Duodenal mucosa (tissue), 2 donors: Measurements from ENCODE around the gene TEKT1.
"Not testable (repeated sequence)": the region's sequence is repeated elsewhere in the genome, so short reads cannot be mapped to it uniquely, and the experiment has no call there.

Source experiments
- H3K27ac ChIP-seq: one replicate; pipeline ENCODE4 v1.7.0; 2013; ENCODE audit warnings: low read depth, low read length
- H3K27me3 ChIP-seq, 2 donors: one replicate each; pipeline ENCODE4 v1.7.0; 2013; ENCODE audit warnings: low read length in 2 of 2, control low read depth in 1 of 2; ENCODE audit not compliant: insufficient read depth in 2 of 2, control insufficient read depth in 1 of 2
- H3K36me3 ChIP-seq, 2 donors: one replicate each; pipeline ENCODE4 v1.7.0; 2013; ENCODE audit warnings: low read length in 2 of 2, control low read depth in 1 of 2; ENCODE audit not compliant: insufficient read depth in 2 of 2, control insufficient read depth in 1 of 2
- H3K4me1 ChIP-seq, 2 donors: one replicate each; pipeline ENCODE4 v1.7.0; 2013; ENCODE audit warnings: low read length in 2 of 2, control low read depth in 1 of 2; ENCODE audit not compliant: insufficient read depth in 2 of 2, control insufficient read depth in 1 of 2
- H3K4me3 ChIP-seq, 2 donors: one replicate each; pipeline ENCODE4 v1.7.0; 2013; ENCODE audit warnings: low read length in 2 of 2, low read depth in 1 of 2
- H3K9ac ChIP-seq, 2 donors: one replicate each; pipeline ENCODE4 v1.7.0; 2013; ENCODE audit warnings: low read length in 2 of 2, low read depth in 1 of 2
- H3K9me3 ChIP-seq, 2 donors: one replicate each; pipeline ENCODE4 v1.7.0; 2013; ENCODE audit warnings: low read length in 2 of 2, control low read depth in 1 of 2; ENCODE audit not compliant: control insufficient read depth in 1 of 2

TEKT1 gene

GRCh38 chr17:6793748-6794493 lies 37.6 kb downstream of the TEKT1 start:
- H3K27me3 ChIP-seq = no peaks in the 10 kb centered on the region
- H3K4me1 ChIP-seq = peaks cover 0 to 9% of the 10 kb centered on the region in 2 donors
- no peaks in the 10 kb centered on the region for H3K36me3 ChIP-seq
- H3K4me3 ChIP-seq = no peak overlapping the region
- H3K9ac ChIP-seq = no peak overlapping the region
- H3K9me3 ChIP-seq = no peaks in the 10 kb centered on the region
- no peak overlapping the region for H3K27ac ChIP-seq

DNA sequence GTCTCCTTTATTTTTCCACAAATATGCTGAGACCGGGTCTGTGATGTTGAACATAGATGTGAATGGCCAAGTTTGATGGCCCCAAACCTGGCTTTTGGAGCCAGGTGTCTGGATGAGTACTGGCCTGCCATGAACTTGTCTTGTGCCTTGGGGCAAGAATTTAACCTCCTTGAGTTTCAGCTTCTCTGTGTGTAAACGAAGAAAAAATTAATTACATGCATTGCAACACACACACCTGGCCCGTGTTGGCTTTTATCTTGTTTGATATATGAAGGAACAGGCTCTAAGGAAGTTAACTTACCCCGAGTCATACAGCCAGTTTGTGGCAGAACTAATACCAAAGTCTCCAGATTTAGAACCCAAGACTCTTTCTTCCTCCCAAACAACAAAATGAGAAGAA lies 42.4 kb downstream of the TEKT1 start:
- H3K36me3 ChIP-seq = no peaks in the 10 kb centered on the region
- H3K9ac ChIP-seq = no peak overlapping the region
- no peak overlapping the region for H3K4me3 ChIP-seq
- H3K4me1 ChIP-seq = no peaks in the 10 kb centered on the region
- H3K9me3 ChIP-seq = no peaks in the 10 kb centered on the region
- no peak overlapping the region for H3K27ac ChIP-seq
- H3K27me3 ChIP-seq = peaks cover 0 to 6% of the 10 kb centered on the region in 2 donors

- Histone ChIP-seq H3K9me3 (no peaks in the 10 kb centered on the region), H3K4me3 (no peak overlapping the region), H3K9ac (no peak overlapping the region), H3K4me1 (no peaks in the 10 kb centered on the region), H3K27ac (no peak overlapping the region), H3K27me3 (peaks cover 0 to 6% of the 10 kb centered on the region in 2 donors), H3K36me3 (no peaks in the 10 kb centered on the region)
These were observed 44.3 kb downstream of the TEKT1 start for GRCh38 chr17:6787081-6787693.

GRCh38 chr17:6786618-6787017 lies 44.9 kb downstream of the TEKT1 start:
- Histone ChIP-seq H3K4me1 (no peaks in the 10 kb centered on the region), H3K9ac (no peak overlapping the region), H3K4me3 (no peak overlapping the region), H3K36me3 (no peaks in the 10 kb centered on the region), H3K27ac (no peak overlapping the region), H3K27me3 (peaks cover 0 to 6% of the 10 kb centered on the region in 2 donors), H3K9me3 (no peaks in the 10 kb centered on the region)

GRCh38 chr17:6782244-6782643 lies 49.3 kb downstream of the TEKT1 start:
- no peak overlapping the region for H3K4me3 ChIP-seq
- no peaks in the 10 kb centered on the region for H3K36me3 ChIP-seq
- peaks cover 2 to 9% of the 10 kb centered on the region in 2 donors for H3K4me1 ChIP-seq
- H3K9me3 ChIP-seq = no peaks in the 10 kb centered on the region
- no peak overlapping the region for H3K27ac ChIP-seq
- peaks cover 6 to 8% of the 10 kb centered on the region in 2 donors for H3K27me3 ChIP-seq
- no peak overlapping the region for H3K9ac ChIP-seq

DNA sequence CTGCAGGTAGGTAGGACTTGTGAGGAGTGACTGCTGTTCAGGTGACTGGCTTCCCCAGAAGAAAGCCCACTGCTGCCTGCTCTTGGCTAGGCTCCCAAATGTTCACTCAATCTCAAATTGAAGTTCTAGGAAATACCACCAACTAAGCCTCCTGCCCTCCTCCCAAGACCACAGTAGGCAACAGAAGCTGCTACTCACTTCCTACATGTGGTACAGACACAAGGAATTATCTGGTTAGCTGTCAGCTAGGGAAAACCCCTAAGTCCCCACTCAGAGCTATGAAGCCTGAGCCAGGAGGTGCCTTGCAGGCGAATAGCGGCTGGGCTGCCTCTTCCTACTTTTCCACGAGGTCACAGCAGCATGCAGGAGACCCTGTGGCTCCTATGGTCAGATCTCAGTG lies 50.6 kb downstream of the TEKT1 start:
- H3K36me3 ChIP-seq = no peaks in the 10 kb centered on the region
- H3K9me3 ChIP-seq = no peaks in the 10 kb centered on the region
- H3K27me3 ChIP-seq = peaks cover 5 to 12% of the 10 kb centered on the region in 2 donors
- H3K4me1 ChIP-seq = peaks cover 2 to 9% of the 10 kb centered on the region in 2 donors
- no peak overlapping the region for H3K27ac ChIP-seq
- H3K4me3 ChIP-seq = no peak overlapping the region
- H3K9ac ChIP-seq = no peak overlapping the region

GRCh38 chr17:6780001-6780400 lies 51.5 kb downstream of the TEKT1 start:
- Histone ChIP-seq H3K36me3 (no peaks in the 10 kb centered on the region), H3K4me1 (peaks cover 2 to 9% of the 10 kb centered on the region in 2 donors), H3K27me3 (peaks cover 9 to 18% of the 10 kb centered on the region in 2 donors), H3K27ac (no peak overlapping the region), H3K9me3 (peaks cover 0 to 2% of the 10 kb centered on the region in 2 donors), H3K4me3 (no peak overlapping the region), H3K9ac (no peak overlapping the region)

GRCh38 chr17:6779411-6779810 lies 52.1 kb downstream of the TEKT1 start:
- Histone ChIP-seq H3K27ac (no peak overlapping the region), H3K36me3 (no peaks in the 10 kb centered on the region), H3K9ac (no peak overlapping the region), H3K27me3 (peaks cover 9 to 18% of the 10 kb centered on the region in 2 donors), H3K4me1 (peaks cover 2 to 9% of the 10 kb centered on the region in 2 donors), H3K9me3 (peaks cover 3 to 8% of the 10 kb centered on the region in 2 donors), H3K4me3 (no peak overlapping the region)

- H3K9me3 ChIP-seq = peaks cover 7 to 18% of the 10 kb centered on the region in 2 donors
- H3K27ac ChIP-seq = no peak within 1 kb of the TSS
- no peak within 1 kb of the TSS for H3K9ac ChIP-seq
These were observed 55.6 kb downstream of the TEKT1 start, which contains the start of gene FBXO39 for GRCh38 chr17:6775871-6776405. Gene FBXO39, plus strand, starts transcription at chr17:6776215. Its CDS starts 3,654 bp downstream, at chr17:6779869.

DNA sequence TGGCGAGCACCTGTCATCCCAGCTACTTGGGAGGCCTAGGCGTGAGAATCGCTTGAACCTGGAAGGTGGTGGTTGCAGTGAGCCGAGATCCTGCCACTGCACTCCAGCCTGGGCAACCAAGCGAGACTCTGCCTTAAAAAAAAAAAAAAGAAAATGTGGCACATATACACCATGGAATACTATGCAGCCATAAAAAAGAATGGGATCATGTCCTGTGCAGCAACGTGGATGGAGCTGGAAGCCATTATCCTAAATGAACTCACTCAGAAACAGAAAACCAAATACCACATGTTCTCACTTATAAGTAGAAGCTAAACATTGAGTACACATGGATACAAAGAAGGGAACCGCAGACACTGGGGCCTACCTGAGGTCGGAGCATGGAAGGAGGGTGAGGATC lies 56.6 kb downstream of the TEKT1 start:
- not testable (repeated sequence) for H3K9ac ChIP-seq, H3K4me1 ChIP-seq, H3K4me3 ChIP-seq, H3K27ac ChIP-seq
- Histone ChIP-seq H3K9me3 (peaks cover 7 to 18% of the 10 kb centered on the region in 2 donors), H3K36me3 (peaks cover 28 to 36% of the 10 kb centered on the region in 2 donors), H3K27me3 (peaks cover 9 to 13% of the 10 kb centered on the region in 2 donors)

More at GRCh38 chr17:6775871-6776405, 55.6 kb downstream of the TEKT1 start, which contains the start of gene FBXO39:
- Histone ChIP-seq H3K4me1 (peaks cover 2 to 9% of the 10 kb centered on the region in 2 donors), H3K36me3 (peaks cover 18 to 26% of the 10 kb centered on the region in 2 donors), H3K4me3 (no peak within 1 kb of the TSS), H3K27me3 (peaks cover 9 to 18% of the 10 kb centered on the region in 2 donors)
